CD14-positive monocyte (primary cell): ENCODE results near the gene ATP8B2. TPM values are rescaled to one million over a fixed set of nuclear protein-coding genes. Genes with fewer than 3 reads are reported as not detected.
"Not testable (repeated sequence)": the region's sequence is repeated elsewhere in the genome, so short reads cannot be mapped to it uniquely, and the experiment has no call there.

Source experiments
- DNase-seq, 3 donors: peaks; one replicate each; pipeline ENCODE4 v3.0.0-alpha.2; 2011 to 2022
- H2AFZ ChIP-seq: 2 replicates; pipeline ENCODE4 v1.6.0; 2012; ENCODE audit warnings: mild to moderate bottlenecking, low read depth, low read length, inconsistent platforms; ENCODE audit not compliant: insufficient read depth, poor library complexity, severe bottlenecking
- H3K27ac ChIP-seq, 2 donors: 1 replicate in 1 of 2; 2 replicates in 1 of 2; pipeline ENCODE4 v1.5.1; 2012 to 2013; ENCODE audit warnings: low read length in 2 of 2, control low read depth in 1 of 2, inconsistent platforms in 1 of 2, low read depth in 1 of 2, mild to moderate bottlenecking in 1 of 2
- H3K27me3 ChIP-seq, 2 donors: one replicate each; pipeline versions ENCODE4 v1.6.0 to v1.6.1; 2011 to 2013; ENCODE audit warnings: low read length in 2 of 2; ENCODE audit not compliant: control insufficient read depth in 2 of 2, insufficient read depth in 2 of 2
- H3K36me3 ChIP-seq, 2 donors: replicated peaks in 1 of 2; 1 replicate in 1 of 2; 2 replicates in 1 of 2; pipeline versions ENCODE4 v1.5.1 to v1.6.1; 2012 to 2013; ENCODE audit warnings: low read length in 2 of 2, control low read depth in 1 of 2, inconsistent platforms in 1 of 2, mild to moderate bottlenecking in 1 of 2; ENCODE audit not compliant: insufficient read depth in 2 of 2, control insufficient read depth in 1 of 2
- H3K4me1 ChIP-seq, 2 donors: 1 replicate in 1 of 2; 2 replicates in 1 of 2; pipeline versions ENCODE4 v1.5.1 to v1.6.1; 2012 to 2013; ENCODE audit warnings: low read length in 2 of 2, control low read depth in 1 of 2, inconsistent platforms in 1 of 2, mild to moderate bottlenecking in 1 of 2, moderate library complexity in 1 of 2; ENCODE audit not compliant: insufficient read depth in 2 of 2, control insufficient read depth in 1 of 2
- H3K4me2 ChIP-seq: replicated peaks from 2 replicates; pipeline ENCODE3; 2012; ENCODE audit warnings: low read length, moderate library complexity, mild to moderate bottlenecking; ENCODE audit not compliant: poor library complexity, severe bottlenecking; ENCODE audit errors: extremely low read depth
- H3K4me3 ChIP-seq, 3 experiments: fragments of 200-600 bp in 1 of 3; sonication (generic) in 1 of 3; replicated peaks in 1 of 3; 1 replicate in 2 of 3; 2 replicates in 1 of 3; pipeline ENCODE4 v1.5.1; 2011 to 2013; ENCODE audit warnings: low read length in 3 of 3, mild to moderate bottlenecking in 3 of 3, control low read depth in 2 of 3, low read depth in 2 of 3, inconsistent platforms in 1 of 3, moderate library complexity in 1 of 3
- H3K79me2 ChIP-seq: 2 replicates; pipeline ENCODE4 v1.6.0; 2012; ENCODE audit warnings: mild to moderate bottlenecking, control low read depth, inconsistent platforms, low read length, moderate library complexity; ENCODE audit not compliant: insufficient read depth
- H3K9ac ChIP-seq: 2 replicates; pipeline ENCODE4 v1.6.0; 2017; ENCODE audit warnings: low read length, mild to moderate bottlenecking; ENCODE audit not compliant: insufficient read depth, poor library complexity, severe bottlenecking
- H3K9me3 ChIP-seq, 2 donors: replicated peaks in 1 of 2; 1 replicate in 1 of 2; 2 replicates in 1 of 2; pipeline versions ENCODE4 v1.5.1 to v1.6.1; 2012 to 2013; ENCODE audit warnings: low read length in 2 of 2, control low read depth in 1 of 2; ENCODE audit not compliant: control insufficient read depth in 1 of 2, insufficient read depth in 1 of 2
- H4K20me1 ChIP-seq: 2 replicates; pipeline ENCODE4 v1.6.0; 2012; ENCODE audit warnings: mild to moderate bottlenecking, low read length, control low read depth, moderate library complexity; ENCODE audit not compliant: insufficient read depth
- H3K27ac Mint-ChIP-seq, 7 donors: one replicate each; pipeline ENCODE4 v1.8.0; 2020; ENCODE audit warnings: mild to moderate bottlenecking in 7 of 7, mixed read lengths in 7 of 7, moderate library complexity in 6 of 7, inconsistent platforms in 2 of 7
- H3K27me3 Mint-ChIP-seq, 3 donors: one replicate each; pipeline ENCODE4 v1.8.0; 2021 to 2022; ENCODE audit warnings: low read depth in 3 of 3, mild to moderate bottlenecking in 3 of 3, mixed read lengths in 3 of 3, moderate library complexity in 3 of 3, inconsistent platforms in 1 of 3
- H3K36me3 Mint-ChIP-seq, 2 donors: one replicate each; pipeline ENCODE4 v1.8.0; 2020; ENCODE audit warnings: mixed read lengths in 2 of 2, inconsistent platforms in 1 of 2, mild to moderate bottlenecking in 1 of 2
- H3K4me1 Mint-ChIP-seq: one replicate; pipeline ENCODE4 v1.8.0; 2020; ENCODE audit warnings: mild to moderate bottlenecking, mixed read lengths
- H3K4me3 Mint-ChIP-seq, 2 donors: one replicate each; pipeline ENCODE4 v1.8.0; 2020; ENCODE audit warnings: mild to moderate bottlenecking in 2 of 2, mixed read lengths in 2 of 2, moderate library complexity in 1 of 2
- H3K9me3 Mint-ChIP-seq, 7 donors: one replicate each; pipeline ENCODE4 v1.8.0; 2020 to 2022; ENCODE audit warnings: mixed read lengths in 7 of 7, mild to moderate bottlenecking in 6 of 7, moderate library complexity in 6 of 7, inconsistent platforms in 2 of 7
- WGBS: methylation state at CpG from one replicate; pipeline ENCODE4 v1.1.5; 2013; ENCODE audit warnings: missing lambda C conversion rate; ENCODE audit not compliant: insufficient coverage; 5-methylcytosine and 5-hydroxymethylcytosine counted together
- intact Hi-C, 2 donors: fragments of 100-400 bp; cut with micrococcal nuclease; formaldehyde crosslinking; loops; one replicate each; pipeline versions ENCODE4 v1.15.0 to v1.15.1; 2023
- polyA plus RNA-seq, 3 donors: library from polyadenylated mRNA; depleted of rRNA in 1 of 3; unstranded in 2 of 3; stranded (reverse) in 1 of 3; fragments of 300-500 nt in 2 of 3; fragments of >200 nt in 1 of 3; fragmentation: Illumina TruSeq in 2 of 3; gene quantifications; 1 replicate in 2 of 3; 2 replicates in 1 of 3; pipeline ENCODE4 v1.2.3, GENCODE V29; 2012 to 2021
- TF ChIP-seq, protein P1 (sequence below): fragments of 200-600 bp; IDR thresholded peaks from one replicate; pipeline ENCODE4 v1.8.0; 2022; ENCODE audit warnings: antibody characterized with exemption, mild to moderate bottlenecking

ATP8B2 gene
- polyA plus RNA-seq, 3 donors, result 0.46 to 2.2 (median 0.98) TPM

- Mint-ChIP-seq H3K9me3 (peaks cover 0 to 12% (median 5%) of the 10 kb centered on the region in 7 donors), H3K27ac (no peak overlapping the region), H3K4me1 (peaks cover 2% of the 10 kb centered on the region), H3K36me3 (no peaks in the 10 kb centered on the region), H3K4me3 (no peak overlapping the region), H3K27me3 (peaks cover 0 to 7% (median 3%) of the 10 kb centered on the region in 3 donors)
- H3K4me3 ChIP-seq, result no peak overlapping the region
- no peak overlapping the region for H2AFZ ChIP-seq
- H3K4me2 ChIP-seq, result no peak overlapping the region
- peaks cover 0 to 5% of the 10 kb centered on the region in 2 donors for H3K9me3 ChIP-seq
- H3K27ac ChIP-seq, result no peak overlapping the region
- H4K20me1 ChIP-seq, result no peaks in the 10 kb centered on the region
- no peaks in the 10 kb centered on the region for H3K27me3 ChIP-seq
- DNase-seq, result no peak
- peaks cover 4 to 5% of the 10 kb centered on the region in 2 donors for H3K4me1 ChIP-seq
- intact Hi-C loops, result no loop called here
- no peak overlapping the region for H3K9ac ChIP-seq
- H3K36me3 ChIP-seq, result no peaks in the 10 kb centered on the region
- TF ChIP-seq, protein P1, sequence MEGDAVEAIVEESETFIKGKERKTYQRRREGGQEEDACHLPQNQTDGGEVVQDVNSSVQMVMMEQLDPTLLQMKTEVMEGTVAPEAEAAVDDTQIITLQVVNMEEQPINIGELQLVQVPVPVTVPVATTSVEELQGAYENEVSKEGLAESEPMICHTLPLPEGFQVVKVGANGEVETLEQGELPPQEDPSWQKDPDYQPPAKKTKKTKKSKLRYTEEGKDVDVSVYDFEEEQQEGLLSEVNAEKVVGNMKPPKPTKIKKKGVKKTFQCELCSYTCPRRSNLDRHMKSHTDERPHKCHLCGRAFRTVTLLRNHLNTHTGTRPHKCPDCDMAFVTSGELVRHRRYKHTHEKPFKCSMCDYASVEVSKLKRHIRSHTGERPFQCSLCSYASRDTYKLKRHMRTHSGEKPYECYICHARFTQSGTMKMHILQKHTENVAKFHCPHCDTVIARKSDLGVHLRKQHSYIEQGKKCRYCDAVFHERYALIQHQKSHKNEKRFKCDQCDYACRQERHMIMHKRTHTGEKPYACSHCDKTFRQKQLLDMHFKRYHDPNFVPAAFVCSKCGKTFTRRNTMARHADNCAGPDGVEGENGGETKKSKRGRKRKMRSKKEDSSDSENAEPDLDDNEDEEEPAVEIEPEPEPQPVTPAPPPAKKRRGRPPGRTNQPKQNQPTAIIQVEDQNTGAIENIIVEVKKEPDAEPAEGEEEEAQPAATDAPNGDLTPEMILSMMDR, result no peak
- H3K79me2 ChIP-seq, result no peaks in the 10 kb centered on the region
Measured at GRCh38 chr1:154360288-154360687, 35.0 kb downstream of the ATP8B2 start.

GRCh38 chr1:154360881-154361280 lies 35.6 kb downstream of the ATP8B2 start:
- H3K9me3 ChIP-seq, H4K20me1 ChIP-seq, H3K4me1 ChIP-seq, H3K27me3 ChIP-seq, H3K4me3 Mint-ChIP-seq, DNase-seq, H3K4me2 ChIP-seq, H3K79me2 ChIP-seq, H3K27ac ChIP-seq, H2AFZ ChIP-seq, H3K4me3 ChIP-seq, H3K27me3 Mint-ChIP-seq, H3K4me1 Mint-ChIP-seq, H3K36me3 ChIP-seq, H3K9ac ChIP-seq, intact Hi-C loops, H3K36me3 Mint-ChIP-seq, H3K27ac Mint-ChIP-seq: not testable (repeated sequence)
- peaks cover 0 to 12% (median 5%) of the 10 kb centered on the region in 7 donors for H3K9me3 Mint-ChIP-seq
- WGBS, result 100% methylated on average over 1 of the region's 5 CpGs
